Endodermal cell (in vitro differentiated cells): Measurements from ENCODE around the gene FAM89B. TPM values are rescaled to one million over a fixed set of nuclear protein-coding genes. Genes with fewer than 3 reads are reported as not detected.
A peak's percentile ranks its signal among the peaks of the same experiment; 100 is the strongest.

Source experiments
- DNase-seq: peaks from one replicate; pipeline ENCODE4 v3.0.0-alpha.2; 2017
- H3K27ac ChIP-seq: 2 replicates; pipeline ENCODE4 v1.5.1; 2013; ENCODE audit warnings: mild to moderate bottlenecking, low read depth, low read length, moderate library complexity
- H3K27me3 ChIP-seq: 2 replicates; pipeline ENCODE4 v1.6.1; 2013; ENCODE audit warnings: mild to moderate bottlenecking, low read length, moderate library complexity; ENCODE audit not compliant: insufficient read depth, control insufficient read depth, poor library complexity, severe bottlenecking
- H3K36me3 ChIP-seq: 2 replicates; pipeline ENCODE4 v1.7.0; 2013; ENCODE audit warnings: mild to moderate bottlenecking, low read length, moderate library complexity; ENCODE audit not compliant: control insufficient read depth, insufficient read depth
- H3K4me1 ChIP-seq: one replicate; pipeline ENCODE4 v1.7.0; 2013; ENCODE audit warnings: low read length; ENCODE audit not compliant: control insufficient read depth, insufficient read depth
- H3K4me3 ChIP-seq: 2 replicates; pipeline ENCODE4 v1.5.1; 2013; ENCODE audit warnings: mild to moderate bottlenecking, low read length, moderate library complexity
- H3K9ac ChIP-seq: 2 replicates; pipeline ENCODE4 v1.6.1; 2013; ENCODE audit warnings: mild to moderate bottlenecking, low read length, moderate library complexity; ENCODE audit not compliant: poor library complexity, severe bottlenecking; ENCODE audit errors: extremely low read depth
- H3K9me3 ChIP-seq: 2 replicates; pipeline ENCODE4 v1.6.1; 2013; ENCODE audit warnings: mild to moderate bottlenecking, low read length, moderate library complexity; ENCODE audit not compliant: control insufficient read depth
- H3K27ac Mint-ChIP-seq: 2 replicates; pipeline ENCODE4 v1.8.0; 2020; ENCODE audit warnings: mixed read lengths
- H3K27me3 Mint-ChIP-seq: 2 replicates; pipeline ENCODE4 v1.8.0; 2021; ENCODE audit warnings: mild to moderate bottlenecking, mixed read lengths; ENCODE audit not compliant: insufficient read depth
- H3K36me3 Mint-ChIP-seq: 2 replicates; pipeline ENCODE4 v1.8.0; 2020; ENCODE audit warnings: low read depth, mixed read lengths
- H3K4me1 Mint-ChIP-seq: 2 replicates; pipeline ENCODE4 v1.8.0; 2020; ENCODE audit warnings: mixed read lengths
- H3K4me3 Mint-ChIP-seq: 2 replicates; pipeline ENCODE4 v1.8.0; 2020; ENCODE audit warnings: mild to moderate bottlenecking, moderate library complexity, mixed read lengths
- H3K9me3 Mint-ChIP-seq: 2 replicates; pipeline ENCODE4 v1.8.0; 2020; ENCODE audit warnings: mild to moderate bottlenecking, mixed read lengths
- CTCF ChIP-seq: fragments of 200-600 bp; sonication (generic); conservative IDR thresholded peaks from 2 replicates; pipeline ENCODE4 v1.5.0; 2021; ENCODE audit warnings: antibody characterized with exemption, mild to moderate bottlenecking
- WGBS, 2 experiments: methylation state at CpG; one replicate each; pipeline versions ENCODE4 v1.1.5 to v1.1.7; 2013; ENCODE audit warnings: missing lambda C conversion rate in 2 of 2, mixed read lengths in 1 of 2; ENCODE audit not compliant: insufficient coverage in 1 of 2, insufficient read length in 1 of 2; 5-methylcytosine and 5-hydroxymethylcytosine counted together
- total RNA-seq, 2 donors: library from RNA; stranded (reverse); fragmentation: NEBNext Ultra II Directional in 1 of 2; extraction: Animal tissue kit (Norgen Biotek cat#: 25700) in 1 of 2; gene quantifications; 2 replicates in 1 of 2; 3 replicates in 1 of 2; pipeline ENCODE4 v1.2.1, GENCODE V29; 2021

Gene FAM89B
- total RNA-seq, 2 donors from 2014 or later, result 23.3 to 24.9 TPM

GRCh38 chr11:65559535-65559934 lies 12.8 kb upstream of the FAM89B start:
- 79 to 84% methylated on average over 4 to 5 of the region's 5 CpGs for WGBS, 2 experiments
- H3K36me3 ChIP-seq, result no peaks in the 10 kb centered on the region
- TF ChIP-seq CTCF, result no peak
- no peaks in the 10 kb centered on the region for H3K9me3 ChIP-seq
- H3K27me3 ChIP-seq, result peaks cover 9% of the 10 kb centered on the region
- Mint-ChIP-seq H3K36me3 (no peaks in the 10 kb centered on the region), H3K9me3 (no peaks in the 10 kb centered on the region), H3K27ac (no peak overlapping the region), H3K4me3 (peak overlapping the region; percentile 59), H3K27me3 (peaks cover 51% of the 10 kb centered on the region), H3K4me1 (peaks cover 16% of the 10 kb centered on the region)
- peaks cover 14% of the 10 kb centered on the region for H3K4me1 ChIP-seq
- no peak overlapping the region for H3K27ac ChIP-seq
- no peak for DNase-seq
- no peak overlapping the region for H3K9ac ChIP-seq
- H3K4me3 ChIP-seq, result no peak overlapping the region

GRCh38 chr11:65559951-65560537 lies 12.3 kb upstream of the FAM89B start:
- Mint-ChIP-seq H3K9me3 (no peaks in the 10 kb centered on the region), H3K27me3 (peaks cover 45% of the 10 kb centered on the region), H3K4me3 (no peak overlapping the region), H3K4me1 (peaks cover 16% of the 10 kb centered on the region), H3K27ac (peak overlapping the region; percentile 69), H3K36me3 (no peaks in the 10 kb centered on the region)
- peaks cover 14% of the 10 kb centered on the region for H3K4me1 ChIP-seq
- H3K4me3 ChIP-seq, result no peak overlapping the region
- no peak overlapping the region for H3K27ac ChIP-seq
- TF ChIP-seq CTCF, result no peak
- no peak overlapping the region for H3K9ac ChIP-seq
- peak; percentile 74 for DNase-seq
- no peaks in the 10 kb centered on the region for H3K36me3 ChIP-seq
- 63 to 73% methylated on average over 2 to 5 of the region's 5 CpGs for WGBS, 2 experiments
- H3K27me3 ChIP-seq, result peaks cover 5% of the 10 kb centered on the region
- H3K9me3 ChIP-seq, result no peaks in the 10 kb centered on the region

GRCh38 chr11:65560555-65561418 lies 11.6 kb upstream of the FAM89B start:
- peaks cover 14% of the 10 kb centered on the region for H3K4me1 ChIP-seq

More at GRCh38 chr11:65560555-65561418, 11.6 kb upstream of the FAM89B start:
- Histone ChIP-seq H3K36me3 (no peaks in the 10 kb centered on the region), H3K4me3 (no peak overlapping the region), H3K9me3 (no peaks in the 10 kb centered on the region), H3K27ac (no peak overlapping the region), H3K9ac (no peak overlapping the region), H3K27me3 (no peaks in the 10 kb centered on the region)
- Mint-ChIP-seq H3K9me3 (no peaks in the 10 kb centered on the region), H3K27me3 (peaks cover 39% of the 10 kb centered on the region), H3K27ac (peak overlapping the region; percentile 69), H3K4me3 (no peak overlapping the region), H3K4me1 (peaks cover 16% of the 10 kb centered on the region), H3K36me3 (no peaks in the 10 kb centered on the region)
- no peak for TF ChIP-seq CTCF
- 29 to 30% methylated on average over 15 of the region's 15 CpGs for WGBS, 2 experiments
- peak; percentile 88 for DNase-seq
